HepG2 (cell line): ENCODE data around the gene RAD18. TPM values are rescaled to one million over a fixed set of nuclear protein-coding genes. Genes with fewer than 3 reads are reported as not detected.

Experiments
- ASH2L ChIP-seq: fragments of 300-600, 200-600 bp; sonication (generic); IDR thresholded peaks from 2 replicates; pipeline ENCODE4 v1.7.0; 2017; ENCODE audit warnings: low read depth, mild to moderate bottlenecking, moderate library complexity, mixed read lengths, low read length; ENCODE audit not compliant: insufficient read length
- CEBPG ChIP-seq: IDR thresholded peaks from 2 replicates; pipeline ENCODE4 v1.6.1; 2016
- HNF4A ChIP-seq: sonication (generic); formaldehyde crosslinking; IDR thresholded peaks from 2 replicates; pipeline ENCODE4 v1.4.0; 2020; ENCODE audit warnings: missing genetic modification reagents
- HNRNPL ChIP-seq: fragments of 200-400 bp; formaldehyde crosslinking; IDR thresholded peaks from 2 replicates; pipeline ENCODE4 v1.6.1; 2017; ENCODE audit warnings: mild to moderate bottlenecking, low read depth, low read length
- NR2F1 ChIP-seq, 2 experiments: fragments of 450-650 bp in 1 of 2; formaldehyde crosslinking in 1 of 2; IDR thresholded peaks; 2 replicates each; pipeline versions ENCODE4 v1.5.0 to v1.6.1; 2016 to 2020; ENCODE audit warnings: mild to moderate bottlenecking in 1 of 2, missing compliant biosample characterization in 1 of 2, missing genetic modification reagents in 1 of 2, moderate library complexity in 1 of 2
- ZBTB46 ChIP-seq: sonication (generic); formaldehyde crosslinking; IDR thresholded peaks from 2 replicates; pipeline ENCODE4 v1.4.0; 2020; ENCODE audit warnings: mild to moderate bottlenecking, missing genetic modification reagents, borderline replicate concordance
- ZNF598 ChIP-seq: sonication (generic); formaldehyde crosslinking; IDR thresholded peaks from 2 replicates; pipeline ENCODE4 v1.5.1; 2020; ENCODE audit warnings: mild to moderate bottlenecking, missing genetic modification reagents, borderline replicate concordance
- ZNF605 ChIP-seq: sonication (generic); formaldehyde crosslinking; IDR thresholded peaks from 2 replicates; pipeline ENCODE4 v1.8.0; 2022; ENCODE audit warnings: mild to moderate bottlenecking, missing genetic modification reagents
- polyA plus RNA-seq, 8 experiments: library from polyadenylated mRNA; depleted of rRNA in 3 of 8; stranded (reverse) in 7 of 8; unstranded in 1 of 8; fragments of >200 nt; fragmentation: Illumina TruSeq in 4 of 8; extraction: Trizol in 4 of 8; gene quantifications; 2 replicates each; pipeline versions ENCODE4 v1.2.1 to v1.2.3, GENCODE V29; 2011 to 2016; ENCODE audit warnings: low read depth in 4 of 8, missing spikeins in 1 of 8, mixed read lengths in 1 of 8; ENCODE audit not compliant: insufficient read depth in 1 of 8
- total RNA-seq, 5 experiments: library from RNA; depleted of rRNA; stranded (reverse); fragments of >200 nt; fragmentation: Illumina TruSeq; extraction: Trizol; gene quantifications; 2 replicates each; pipeline ENCODE4 v1.2.3, GENCODE V29; 2016; ENCODE audit warnings: low read depth in 1 of 5
- TF ChIP-seq, protein P1 (sequence below): sonication (generic); formaldehyde crosslinking; IDR thresholded peaks from 2 replicates; pipeline ENCODE4 v1.5.0; 2020; ENCODE audit warnings: mild to moderate bottlenecking, missing genetic modification reagents, borderline replicate concordance
- TF ChIP-seq, protein P2 (sequence below): conservative IDR thresholded peaks from 2 replicates; pipeline ENCODE4 v1.6.1; 2018; ENCODE audit warnings: missing genetic modification reagents
- TF ChIP-seq, protein P3 (sequence below), 2 experiments: fragments of 450-650 bp in 1 of 2; sonication (generic) in 1 of 2; formaldehyde crosslinking in 1 of 2; IDR thresholded peaks; 2 replicates each; pipeline versions ENCODE4 v1.6.1 to v1.8.0; 2016 to 2022; ENCODE audit warnings: antibody characterized with exemption in 1 of 2, mild to moderate bottlenecking in 1 of 2, missing genetic modification reagents in 1 of 2

RAD18 gene
- total and polyA plus RNA-seq, 2 of the 13 experiments (the other 11 are each of a cell fraction or from before 2014, with no cell fraction given), result 5.9 to 20.7 TPM

- TF ChIP-seq, protein P1, sequence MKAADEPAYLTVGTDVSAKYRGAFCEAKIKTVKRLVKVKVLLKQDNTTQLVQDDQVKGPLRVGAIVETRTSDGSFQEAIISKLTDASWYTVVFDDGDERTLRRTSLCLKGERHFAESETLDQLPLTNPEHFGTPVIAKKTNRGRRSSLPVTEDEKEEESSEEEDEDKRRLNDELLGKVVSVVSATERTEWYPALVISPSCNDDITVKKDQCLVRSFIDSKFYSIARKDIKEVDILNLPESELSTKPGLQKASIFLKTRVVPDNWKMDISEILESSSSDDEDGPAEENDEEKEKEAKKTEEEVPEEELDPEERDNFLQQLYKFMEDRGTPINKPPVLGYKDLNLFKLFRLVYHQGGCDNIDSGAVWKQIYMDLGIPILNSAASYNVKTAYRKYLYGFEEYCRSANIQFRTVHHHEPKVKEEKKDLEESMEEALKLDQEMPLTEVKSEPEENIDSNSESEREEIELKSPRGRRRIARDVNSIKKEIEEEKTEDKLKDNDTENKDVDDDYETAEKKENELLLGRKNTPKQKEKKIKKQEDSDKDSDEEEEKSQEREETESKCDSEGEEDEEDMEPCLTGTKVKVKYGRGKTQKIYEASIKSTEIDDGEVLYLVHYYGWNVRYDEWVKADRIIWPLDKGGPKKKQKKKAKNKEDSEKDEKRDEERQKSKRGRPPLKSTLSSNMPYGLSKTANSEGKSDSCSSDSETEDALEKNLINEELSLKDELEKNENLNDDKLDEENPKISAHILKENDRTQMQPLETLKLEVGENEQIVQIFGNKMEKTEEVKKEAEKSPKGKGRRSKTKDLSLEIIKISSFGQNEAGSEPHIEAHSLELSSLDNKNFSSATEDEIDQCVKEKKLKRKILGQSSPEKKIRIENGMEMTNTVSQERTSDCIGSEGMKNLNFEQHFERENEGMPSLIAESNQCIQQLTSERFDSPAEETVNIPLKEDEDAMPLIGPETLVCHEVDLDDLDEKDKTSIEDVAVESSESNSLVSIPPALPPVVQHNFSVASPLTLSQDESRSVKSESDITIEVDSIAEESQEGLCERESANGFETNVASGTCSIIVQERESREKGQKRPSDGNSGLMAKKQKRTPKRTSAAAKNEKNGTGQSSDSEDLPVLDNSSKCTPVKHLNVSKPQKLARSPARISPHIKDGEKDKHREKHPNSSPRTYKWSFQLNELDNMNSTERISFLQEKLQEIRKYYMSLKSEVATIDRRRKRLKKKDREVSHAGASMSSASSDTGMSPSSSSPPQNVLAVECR (CRISPR knock-in tag), result peak; percentile 45; the same call in 1 of the 2 replicates
- TF ChIP-seq, protein P2, sequence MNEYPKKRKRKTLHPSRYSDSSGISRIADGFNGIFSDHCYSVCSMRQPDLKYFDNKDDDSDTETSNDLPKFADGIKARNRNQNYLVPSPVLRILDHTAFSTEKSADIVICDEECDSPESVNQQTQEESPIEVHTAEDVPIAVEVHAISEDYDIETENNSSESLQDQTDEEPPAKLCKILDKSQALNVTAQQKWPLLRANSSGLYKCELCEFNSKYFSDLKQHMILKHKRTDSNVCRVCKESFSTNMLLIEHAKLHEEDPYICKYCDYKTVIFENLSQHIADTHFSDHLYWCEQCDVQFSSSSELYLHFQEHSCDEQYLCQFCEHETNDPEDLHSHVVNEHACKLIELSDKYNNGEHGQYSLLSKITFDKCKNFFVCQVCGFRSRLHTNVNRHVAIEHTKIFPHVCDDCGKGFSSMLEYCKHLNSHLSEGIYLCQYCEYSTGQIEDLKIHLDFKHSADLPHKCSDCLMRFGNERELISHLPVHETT (CRISPR knock-in tag), result no peak
- TF ChIP-seq HNRNPL, result no peak
- TF ChIP-seq CEBPG (CRISPR knock-in tag), result peak; percentile 72
- TF ChIP-seq HNF4A, result peak; percentile 36; the same call in 1 of the 2 replicates
- no peak for TF ChIP-seq ASH2L
- TF ChIP-seq ZNF605 (CRISPR knock-in tag), result peak; percentile 14; the same call in 1 of the 2 replicates
- TF ChIP-seq, protein P3, sequence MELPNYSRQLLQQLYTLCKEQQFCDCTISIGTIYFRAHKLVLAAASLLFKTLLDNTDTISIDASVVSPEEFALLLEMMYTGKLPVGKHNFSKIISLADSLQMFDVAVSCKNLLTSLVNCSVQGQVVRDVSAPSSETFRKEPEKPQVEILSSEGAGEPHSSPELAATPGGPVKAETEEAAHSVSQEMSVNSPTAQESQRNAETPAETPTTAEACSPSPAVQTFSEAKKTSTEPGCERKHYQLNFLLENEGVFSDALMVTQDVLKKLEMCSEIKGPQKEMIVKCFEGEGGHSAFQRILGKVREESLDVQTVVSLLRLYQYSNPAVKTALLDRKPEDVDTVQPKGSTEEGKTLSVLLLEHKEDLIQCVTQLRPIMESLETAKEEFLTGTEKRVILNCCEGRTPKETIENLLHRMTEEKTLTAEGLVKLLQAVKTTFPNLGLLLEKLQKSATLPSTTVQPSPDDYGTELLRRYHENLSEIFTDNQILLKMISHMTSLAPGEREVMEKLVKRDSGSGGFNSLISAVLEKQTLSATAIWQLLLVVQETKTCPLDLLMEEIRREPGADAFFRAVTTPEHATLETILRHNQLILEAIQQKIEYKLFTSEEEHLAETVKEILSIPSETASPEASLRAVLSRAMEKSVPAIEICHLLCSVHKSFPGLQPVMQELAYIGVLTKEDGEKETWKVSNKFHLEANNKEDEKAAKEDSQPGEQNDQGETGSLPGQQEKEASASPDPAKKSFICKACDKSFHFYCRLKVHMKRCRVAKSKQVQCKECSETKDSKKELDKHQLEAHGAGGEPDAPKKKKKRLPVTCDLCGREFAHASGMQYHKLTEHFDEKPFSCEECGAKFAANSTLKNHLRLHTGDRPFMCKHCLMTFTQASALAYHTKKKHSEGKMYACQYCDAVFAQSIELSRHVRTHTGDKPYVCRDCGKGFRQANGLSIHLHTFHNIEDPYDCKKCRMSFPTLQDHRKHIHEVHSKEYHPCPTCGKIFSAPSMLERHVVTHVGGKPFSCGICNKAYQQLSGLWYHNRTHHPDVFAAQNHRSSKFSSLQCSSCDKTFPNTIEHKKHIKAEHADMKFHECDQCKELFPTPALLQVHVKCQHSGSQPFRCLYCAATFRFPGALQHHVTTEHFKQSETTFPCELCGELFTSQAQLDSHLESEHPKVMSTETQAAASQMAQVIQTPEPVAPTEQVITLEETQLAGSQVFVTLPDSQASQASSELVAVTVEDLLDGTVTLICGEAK (IDR thresholded peaks at IDR 0.05), result no peak
- TF ChIP-seq, protein P3 (CRISPR knock-in tag; IDR thresholded peaks at IDR 0.05), result peak; percentile 32
- TF ChIP-seq ZBTB46 (CRISPR knock-in tag), result peak; percentile 70; the same call in 1 of the 2 replicates
- TF ChIP-seq NR2F1 (CRISPR knock-in tag; IDR thresholded peaks at IDR 0.05), result peak in 1 of 2 experiments; percentile 38; a peak in 1 of 4 replicates
- TF ChIP-seq ZNF598 (CRISPR knock-in tag), result peak; percentile 57; the same call in 1 of the 2 replicates
These were observed 17.5 kb upstream of the RAD18 start (continued) for GRCh38 chr3:8980756-8981257.
